IMR-90 (cell line): ENCODE results near the gene SGMS1. TPM values are rescaled to one million over a fixed set of nuclear protein-coding genes. Genes with fewer than 3 reads are reported as not detected.

Source experiments
- ATAC-seq: fragments of 200-7000 bp; cut with Tn5 transposase; 2 replicates; pipeline ENCODE4 v1.9.1; 2020; ENCODE audit warnings: low read depth, mild to moderate bottlenecking, moderate library complexity
- BruUV-seq: library from RNA; stranded (reverse); fragments of 400-500 nt; replicated peaks from 2 replicates; lab custom pipeline; 2021; lab: Mats Ljungman, UMichigan
- CTCF ChIA-PET: fragments of 300-600 bp; formaldehyde crosslinking; extraction: SDS; loops from one replicate; lab custom pipeline; 2021; ENCODE audit warnings: antibody characterized with exemption; lab: Yijun Ruan, JAX
- POLR2A ChIA-PET: fragments of 300-600 bp; sonication (Branson Sonifier 250); formaldehyde crosslinking; loops from one replicate; lab custom pipeline; 2022; ENCODE audit warnings: antibody characterized with exemption; ENCODE audit not compliant: unreplicated experiment; lab: Charles Lee
- DNase-seq: peaks from one replicate; pipeline ENCODE4 v3.0.0; 2013
- H2AFZ ChIP-seq: replicated peaks from 2 replicates; pipeline ENCODE3; 2013; ENCODE audit warnings: low read length, mild to moderate bottlenecking; ENCODE audit not compliant: poor library complexity
- H2AK5ac ChIP-seq: 2 replicates; pipeline ENCODE4 v1.6.1; 2013; ENCODE audit warnings: low read depth, low read length, inconsistent platforms
- H2AK9ac ChIP-seq: replicated peaks from 2 replicates; pipeline ENCODE3; 2013; ENCODE audit warnings: mild to moderate bottlenecking, low read depth, low read length, moderate library complexity; ENCODE audit not compliant: poor library complexity
- H2BK120ac ChIP-seq: 2 replicates; pipeline ENCODE4 v1.6.1; 2013; ENCODE audit warnings: low read depth, low read length, inconsistent platforms
- H2BK15ac ChIP-seq: 3 replicates; pipeline ENCODE4 v1.6.1; 2013; ENCODE audit warnings: low read depth, low read length, inconsistent platforms
- H2BK20ac ChIP-seq: 2 replicates; pipeline ENCODE4 v1.6.1; 2013; ENCODE audit warnings: low read depth, mild to moderate bottlenecking, inconsistent platforms, low read length, moderate library complexity
- H2BK5ac ChIP-seq: 2 replicates; pipeline ENCODE4 v1.6.1; 2013; ENCODE audit warnings: mild to moderate bottlenecking, low read depth, low read length, inconsistent platforms; ENCODE audit not compliant: poor library complexity, severe bottlenecking
- H3K14ac ChIP-seq: replicated peaks from 2 replicates; pipeline ENCODE4 v1.6.1; 2013; ENCODE audit warnings: low read depth, low read length, inconsistent platforms
- H3K18ac ChIP-seq: 2 replicates; pipeline ENCODE4 v1.6.1; 2013; ENCODE audit warnings: low read depth, low read length, control low read depth
- H3K23ac ChIP-seq: 2 replicates; pipeline ENCODE4 v1.6.1; 2013; ENCODE audit warnings: low read depth, low read length, inconsistent platforms
- H3K27ac ChIP-seq: 2 replicates; pipeline ENCODE4 v1.5.1; 2013; ENCODE audit warnings: mild to moderate bottlenecking, control low read depth, low read length; ENCODE audit not compliant: insufficient read depth
- H3K27me3 ChIP-seq: 2 replicates; pipeline ENCODE4 v1.6.1; 2013; ENCODE audit warnings: low read length; ENCODE audit not compliant: control insufficient read depth, insufficient read depth
- H3K36me3 ChIP-seq: 2 replicates; pipeline ENCODE4 v1.6.1; 2013; ENCODE audit warnings: low read length, mixed read lengths; ENCODE audit not compliant: control insufficient read depth, insufficient read depth
- H3K4ac ChIP-seq: 2 replicates; pipeline ENCODE4 v1.6.1; 2013; ENCODE audit warnings: low read depth, low read length, inconsistent platforms
- H3K4me1 ChIP-seq: 2 replicates; pipeline ENCODE4 v1.6.1; 2013; ENCODE audit warnings: low read length, mixed read lengths; ENCODE audit not compliant: control insufficient read depth, insufficient read depth
- H3K4me2 ChIP-seq: 2 replicates; pipeline ENCODE4 v1.6.1; 2013; ENCODE audit warnings: low read depth, mild to moderate bottlenecking, control low read depth, low read length, moderate library complexity
- H3K4me3 ChIP-seq: 2 replicates; pipeline ENCODE4 v1.5.1; 2013; ENCODE audit warnings: low read depth, mild to moderate bottlenecking, control low read depth, low read length, moderate library complexity; ENCODE audit not compliant: insufficient read depth
- H3K56ac ChIP-seq: 2 replicates; pipeline ENCODE4 v1.6.1; 2013; ENCODE audit warnings: low read length, inconsistent platforms; ENCODE audit not compliant: insufficient read depth; ENCODE audit errors: extremely low read depth
- H3K79me1 ChIP-seq, 2 experiments: 2 replicates each; pipeline ENCODE4 v1.6.1; 2013; ENCODE audit warnings: low read length in 2 of 2, inconsistent platforms in 1 of 2, low read depth in 1 of 2
- H3K9ac ChIP-seq: 2 replicates; pipeline ENCODE4 v1.6.1; 2013; ENCODE audit warnings: low read depth, low read length, control low read depth
- H3K9me1 ChIP-seq: 2 replicates; pipeline ENCODE4 v1.6.1; 2013; ENCODE audit warnings: low read length, inconsistent platforms; ENCODE audit not compliant: insufficient read depth
- H3K9me3 ChIP-seq: 2 replicates; pipeline ENCODE4 v1.6.1; 2013; ENCODE audit warnings: low read length; ENCODE audit not compliant: control insufficient read depth, insufficient read depth
- H4K20me1 ChIP-seq: 2 replicates; pipeline ENCODE4 v1.6.1; 2013; ENCODE audit warnings: low read length, inconsistent platforms; ENCODE audit not compliant: insufficient read depth
- H4K5ac ChIP-seq: 2 replicates; pipeline ENCODE4 v1.6.1; 2013; ENCODE audit warnings: mild to moderate bottlenecking, low read depth, low read length, control low read depth
- H4K8ac ChIP-seq, 2 experiments: 2 replicates each; pipeline ENCODE4 v1.6.1; 2013; ENCODE audit warnings: low read depth in 2 of 2, low read length in 2 of 2, control low read depth in 1 of 2, inconsistent platforms in 1 of 2
- H4K91ac ChIP-seq: 2 replicates; pipeline ENCODE4 v1.6.1; 2013; ENCODE audit warnings: low read depth, low read length, inconsistent platforms; ENCODE audit not compliant: insufficient read depth
- BHLHE40 ChIP-seq: fragments of 150-350 bp; IDR thresholded peaks from 2 replicates; pipeline ENCODE4 v1.6.1; 2016; ENCODE audit warnings: mild to moderate bottlenecking, low read depth, low read length
- CEBPB ChIP-seq: IDR thresholded peaks from 2 replicates; pipeline ENCODE4 v1.6.1; 2012; ENCODE audit warnings: low read depth, low read length, improper control_type of control experiment
- FOS ChIP-seq: fragments of 150-350 bp; IDR thresholded peaks from 2 replicates; pipeline ENCODE4 v1.6.1; 2016; ENCODE audit warnings: low read depth, low read length
- MAFK ChIP-seq: IDR thresholded peaks from 2 replicates; pipeline ENCODE4 v1.6.1; 2012; ENCODE audit warnings: low read depth, low read length, improper control_type of control experiment
- MAZ ChIP-seq: IDR thresholded peaks from 2 replicates; pipeline ENCODE4 v1.6.1; 2012; ENCODE audit warnings: low read depth, mild to moderate bottlenecking, low read length, improper control_type of control experiment, moderate library complexity, borderline replicate concordance
- MXI1 ChIP-seq: IDR thresholded peaks from 2 replicates; pipeline ENCODE4 v1.6.1; 2012; ENCODE audit warnings: low read depth, mild to moderate bottlenecking, low read length, moderate library complexity, borderline replicate concordance
- NFE2L2 ChIP-seq: fragments of 150-350 bp; IDR thresholded peaks from 2 replicates; pipeline ENCODE4 v1.6.1; 2016; ENCODE audit warnings: low read depth, mild to moderate bottlenecking, low read length
- POLR2A ChIP-seq: IDR thresholded peaks from 2 replicates; pipeline ENCODE4 v1.6.1; 2012; ENCODE audit warnings: mild to moderate bottlenecking, low read depth, low read length
- RCOR1 ChIP-seq: IDR thresholded peaks from 2 replicates; pipeline ENCODE4 v1.6.1; 2012; ENCODE audit warnings: mild to moderate bottlenecking, low read length, improper control_type of control experiment; ENCODE audit not compliant: insufficient replicate concordance
- RFX5 ChIP-seq: IDR thresholded peaks from 2 replicates; pipeline ENCODE4 v1.8.0; 2012; ENCODE audit warnings: low read depth, mild to moderate bottlenecking, low read length, moderate library complexity
- SMC3 ChIP-seq: fragments of 150-350 bp; IDR thresholded peaks from 2 replicates; pipeline ENCODE4 v1.6.1; 2016; ENCODE audit warnings: low read depth, mild to moderate bottlenecking, antibody characterized with exemption, low read length, moderate library complexity
- USF2 ChIP-seq: fragments of 150-350 bp; IDR thresholded peaks from 2 replicates; pipeline ENCODE4 v1.6.1; 2017; ENCODE audit warnings: mild to moderate bottlenecking, antibody characterized with exemption, low read length, low read depth
- WGBS, 2 experiments: methylation state at CpG; one replicate each; pipeline versions ENCODE4 v1.1.5 to v1.1.7; 2013; ENCODE audit warnings: missing lambda C conversion rate in 2 of 2; ENCODE audit not compliant: insufficient read length in 1 of 2; ENCODE audit errors: extremely low coverage in 2 of 2; 5-methylcytosine and 5-hydroxymethylcytosine counted together
- dilution Hi-C: fragments of 300-500 bp; cut with HindIII; formaldehyde crosslinking; loops from one replicate; pipeline ENCODE4 v1.14.3; 2018; ENCODE audit warnings: low sequenced_read_pairs; ENCODE audit not compliant: unreplicated experiment
- in situ Hi-C: fragments of 300-500 bp; cut with MboI; formaldehyde crosslinking; loops from 3 replicates; pipeline ENCODE4 v1.14.3; 2019; ENCODE audit warnings: low sequenced_read_pairs, inconsistent platforms, mixed read lengths
- intact Hi-C: fragments of 100-400 bp; cut with micrococcal nuclease; formaldehyde crosslinking; loops from 2 replicates; pipeline ENCODE4 v1.10.0; 2022
- polyA plus RNA-seq, 3 experiments: library from polyadenylated mRNA; depleted of rRNA; stranded (reverse); fragments of >200 nt; gene quantifications; 2 replicates each; pipeline ENCODE4 v1.2.3, GENCODE V29; 2012; ENCODE audit warnings: low replicate concordance in 1 of 3
- total RNA-seq: library from RNA; depleted of rRNA; stranded (reverse); fragments of >200 nt; gene quantifications from 2 replicates; pipeline ENCODE4 v1.2.3, GENCODE V29; 2012
- TF ChIP-seq, protein P1 (sequence below): conservative IDR thresholded peaks from 2 replicates; pipeline ENCODE4 v1.5.1; 2012; ENCODE audit warnings: mild to moderate bottlenecking, low read depth, low read length, improper control_type of control experiment

SGMS1 gene
- total and polyA plus RNA-seq, 2 of the 4 experiments (the other 2 are of a cell fraction), result 9.8 to 30.8 TPM

DNA sequence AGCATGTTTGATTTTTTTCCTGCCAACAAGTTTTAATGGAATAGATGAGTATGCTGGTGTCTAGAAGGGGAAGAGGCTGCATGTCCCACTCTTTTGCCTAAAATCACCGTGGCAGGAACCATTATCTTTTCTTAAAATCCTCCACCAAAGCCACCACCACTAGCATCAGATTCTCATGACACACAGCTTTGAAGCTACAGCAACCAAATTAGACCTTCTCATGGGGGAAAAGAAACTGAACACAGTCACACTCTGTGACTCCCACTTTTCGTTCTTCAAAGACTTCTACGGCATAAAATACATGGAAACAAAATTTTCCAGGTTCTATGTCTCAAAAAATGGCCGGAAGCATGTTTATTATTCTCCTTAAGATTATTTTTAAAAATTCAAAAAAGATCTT is 81.8 kb downstream of the SGMS1 start:
- intact Hi-C loops, result no loop called here
- CTCF ChIA-PET, result no interaction called here
- H3K9me1 ChIP-seq, result peaks cover 4% of the 10 kb centered on the region; the same call in 1 of the 2 replicates

More for the DNA sequence above, 81.8 kb downstream of the SGMS1 start:
- Histone ChIP-seq H4K8ac (no peak overlapping the region), H4K5ac (no peak overlapping the region), H3K56ac (no peak overlapping the region), H2AFZ (no peak overlapping the region), H3K79me1 (peaks cover 17 to 37% of the 10 kb centered on the region in 2 experiments), H2AK9ac (no peak overlapping the region), H3K27me3 (no peaks in the 10 kb centered on the region), H3K27ac (no peak overlapping the region), H3K18ac (no peak overlapping the region), H2AK5ac (no peak overlapping the region), H3K14ac (no peak overlapping the region), H3K9me3 (no peaks in the 10 kb centered on the region), H2BK15ac (no peak overlapping the region), H4K20me1 (no peaks in the 10 kb centered on the region), H4K91ac (no peak overlapping the region), H3K23ac (no peak overlapping the region), H3K4me1 (peaks cover 2% of the 10 kb centered on the region; the same call in 1 of the 2 replicates), H2BK120ac (no peak overlapping the region), H2BK5ac (no peak overlapping the region), H3K4ac (no peak overlapping the region), H3K4me2 (no peak overlapping the region), H3K4me3 (no peak overlapping the region), H3K36me3 (no peaks in the 10 kb centered on the region), H3K9ac (no peak overlapping the region), H2BK20ac (no peak overlapping the region)
- TF ChIP-seq MXI1 (no peak), FOS (no peak), BHLHE40 (no peak), CEBPB (no peak), RCOR1 (no peak), USF2 (no peak), NFE2L2 (no peak), POLR2A (no peak), RFX5 (no peak), MAZ (no peak), SMC3 (no peak), MAFK (no peak)
- TF ChIP-seq, protein P1, sequence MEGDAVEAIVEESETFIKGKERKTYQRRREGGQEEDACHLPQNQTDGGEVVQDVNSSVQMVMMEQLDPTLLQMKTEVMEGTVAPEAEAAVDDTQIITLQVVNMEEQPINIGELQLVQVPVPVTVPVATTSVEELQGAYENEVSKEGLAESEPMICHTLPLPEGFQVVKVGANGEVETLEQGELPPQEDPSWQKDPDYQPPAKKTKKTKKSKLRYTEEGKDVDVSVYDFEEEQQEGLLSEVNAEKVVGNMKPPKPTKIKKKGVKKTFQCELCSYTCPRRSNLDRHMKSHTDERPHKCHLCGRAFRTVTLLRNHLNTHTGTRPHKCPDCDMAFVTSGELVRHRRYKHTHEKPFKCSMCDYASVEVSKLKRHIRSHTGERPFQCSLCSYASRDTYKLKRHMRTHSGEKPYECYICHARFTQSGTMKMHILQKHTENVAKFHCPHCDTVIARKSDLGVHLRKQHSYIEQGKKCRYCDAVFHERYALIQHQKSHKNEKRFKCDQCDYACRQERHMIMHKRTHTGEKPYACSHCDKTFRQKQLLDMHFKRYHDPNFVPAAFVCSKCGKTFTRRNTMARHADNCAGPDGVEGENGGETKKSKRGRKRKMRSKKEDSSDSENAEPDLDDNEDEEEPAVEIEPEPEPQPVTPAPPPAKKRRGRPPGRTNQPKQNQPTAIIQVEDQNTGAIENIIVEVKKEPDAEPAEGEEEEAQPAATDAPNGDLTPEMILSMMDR, result no peak
- no CpG with 5 or more reads among the region's 4 CpGs for WGBS, 2 experiments
- ATAC-seq (no peak), DNase-seq (no peak)
- POLR2A ChIA-PET, result no interaction called here
- in situ Hi-C loops, result no loop called here
- no TSS peak for BruUV-seq
- dilution Hi-C loops, result no loop called here
